ENCODE results near the gene DPPA2. TPM values are rescaled to one million over a fixed set of nuclear protein-coding genes. Genes with fewer than 3 reads are reported as not detected.

DPPA2 gene
- total and polyA plus RNA-seq, 2 of the 8 experiments (the other 6 are each of a cell fraction or from before 2014, with no cell fraction given): 7.8 to 12.6 TPM

DNA sequence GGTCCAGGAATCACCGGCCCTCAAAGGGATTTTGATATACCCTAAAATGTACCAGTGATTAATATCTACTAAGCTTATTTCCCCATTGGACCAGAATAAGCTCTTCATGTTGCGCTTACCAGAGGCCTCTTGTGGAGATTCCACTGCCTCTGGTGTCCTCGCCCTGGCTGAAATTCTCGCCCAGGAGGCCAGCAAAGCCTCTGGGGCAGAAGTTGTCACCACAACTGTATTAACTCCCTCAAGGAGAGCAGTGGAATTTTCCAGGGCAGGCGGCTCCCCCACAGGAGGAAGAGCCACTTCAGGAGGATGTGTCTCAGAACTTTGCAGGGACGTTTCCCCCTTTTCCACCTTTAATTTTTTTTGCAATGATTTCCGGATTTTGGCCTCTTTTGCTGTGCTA, 14.1 kb upstream of the DPPA2 start (continued):
- no peak for TF ChIP-seq CHD7 (IDR thresholded peaks at IDR 0.05; ENCODE audit: insufficient replicate concordance, low read length)
- TF ChIP-seq EP300 (IDR thresholded peaks at IDR 0.05; ENCODE audit: borderline replicate concordance in 1 of 2, low read depth in 2 of 2, low read length in 2 of 2): no peak
- no peak for TF ChIP-seq TEAD4 (IDR thresholded peaks at IDR 0.05; ENCODE audit: low read depth, low read length)
- TF ChIP-seq CTBP2 (IDR thresholded peaks at IDR 0.05; ENCODE audit: borderline replicate concordance, insufficient read depth, insufficient read length, low read length): no peak
- no peak for TF ChIP-seq CHD2 (IDR thresholded peaks at IDR 0.05; ENCODE audit: low read length)
- TF ChIP-seq USF2 (IDR thresholded peaks at IDR 0.05; ENCODE audit: low read length): no peak
- no peak for TF ChIP-seq EGR1 (IDR thresholded peaks at IDR 0.05; ENCODE audit: borderline replicate concordance, low read depth, low read length)
- TF ChIP-seq MAFK (IDR thresholded peaks at IDR 0.05; ENCODE audit: low read depth, low read length): no peak
- no peak for TF ChIP-seq SIX5 (IDR thresholded peaks at IDR 0.05; ENCODE audit: low read depth, low read length)
